HG03571 (cell line): ENCODE results near the gene PRDM16.

Source experiments
- ATAC-seq: cut with Tn5 transposase; IDR thresholded peaks from one replicate; pipeline ENCODE4 v1.9.1; 2021; ENCODE audit not compliant: unreplicated experiment

The PRDM16 gene

GRCh38 chr1:3250624-3251023, 181.6 kb downstream of the PRDM16 start:
- no peak for ATAC-seq

- no peak for ATAC-seq
Observed at GRCh38 chr1:3251099-3251806, 182.2 kb downstream of the PRDM16 start.

- ATAC-seq = no peak
Observed at GRCh38 chr1:3251807-3252428, 182.9 kb downstream of the PRDM16 start.

- no peak for ATAC-seq
Observed at GRCh38 chr1:3255680-3256079, 186.7 kb downstream of the PRDM16 start.

- no peak for ATAC-seq
Observed at GRCh38 chr1:3257788-3258187, 188.8 kb downstream of the PRDM16 start.

DNA sequence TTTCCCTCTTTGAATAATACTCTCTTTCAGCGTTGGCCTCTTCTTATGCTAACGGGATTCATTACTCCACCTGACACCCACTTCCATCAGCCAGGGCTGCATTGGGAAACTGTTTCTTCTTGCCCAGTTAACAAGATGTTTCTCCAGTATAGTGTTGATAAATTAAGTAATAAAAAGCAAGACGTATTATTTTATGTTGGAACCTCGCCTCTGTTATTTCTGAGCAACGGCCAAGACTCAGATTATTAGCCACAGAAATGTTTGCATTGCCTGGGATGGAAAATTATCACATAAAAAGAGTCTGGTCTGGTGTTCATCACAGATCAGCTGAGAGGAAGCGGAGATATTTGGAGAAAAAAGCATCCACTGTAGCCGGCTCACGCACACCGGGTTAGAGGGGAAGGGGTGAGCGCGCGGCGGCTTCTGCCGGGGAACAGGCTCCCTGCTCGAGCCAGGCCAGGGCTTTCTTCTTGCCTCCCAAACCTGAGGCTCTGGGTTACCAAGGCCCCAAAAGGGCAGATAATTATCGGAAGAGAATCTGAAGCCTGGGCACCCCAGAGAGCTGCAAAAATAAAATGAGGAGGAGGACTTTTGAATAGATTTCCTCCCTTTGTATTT, 189.5 kb downstream of the PRDM16 start:
- ATAC-seq = no peak

DNA sequence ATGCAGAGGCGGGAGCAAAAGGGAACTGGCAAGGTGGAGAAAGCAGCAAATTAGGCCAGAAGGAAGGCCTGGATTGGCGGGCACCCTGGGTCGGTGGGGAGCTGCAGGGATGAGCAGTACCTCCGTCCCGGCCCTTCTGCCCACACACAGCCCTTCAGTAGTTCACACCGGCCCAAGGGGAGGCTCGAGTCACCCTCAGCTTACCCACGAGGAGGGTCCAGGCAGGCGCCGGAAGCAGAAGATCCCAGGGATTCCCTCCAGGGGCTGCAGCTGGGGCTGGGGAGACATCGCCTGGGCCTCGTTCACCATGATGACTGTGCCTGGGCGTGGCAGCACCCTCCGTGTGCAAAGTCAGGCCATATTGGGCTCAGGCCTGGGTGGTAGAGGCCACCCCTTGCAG, 190.0 kb downstream of the PRDM16 start:
- no peak for ATAC-seq

- no peak for ATAC-seq
Observed at GRCh38 chr1:3261007-3261968, 192.3 kb downstream of the PRDM16 start.

GRCh38 chr1:3261969-3262579, 193.1 kb downstream of the PRDM16 start:
- ATAC-seq = no peak

DNA sequence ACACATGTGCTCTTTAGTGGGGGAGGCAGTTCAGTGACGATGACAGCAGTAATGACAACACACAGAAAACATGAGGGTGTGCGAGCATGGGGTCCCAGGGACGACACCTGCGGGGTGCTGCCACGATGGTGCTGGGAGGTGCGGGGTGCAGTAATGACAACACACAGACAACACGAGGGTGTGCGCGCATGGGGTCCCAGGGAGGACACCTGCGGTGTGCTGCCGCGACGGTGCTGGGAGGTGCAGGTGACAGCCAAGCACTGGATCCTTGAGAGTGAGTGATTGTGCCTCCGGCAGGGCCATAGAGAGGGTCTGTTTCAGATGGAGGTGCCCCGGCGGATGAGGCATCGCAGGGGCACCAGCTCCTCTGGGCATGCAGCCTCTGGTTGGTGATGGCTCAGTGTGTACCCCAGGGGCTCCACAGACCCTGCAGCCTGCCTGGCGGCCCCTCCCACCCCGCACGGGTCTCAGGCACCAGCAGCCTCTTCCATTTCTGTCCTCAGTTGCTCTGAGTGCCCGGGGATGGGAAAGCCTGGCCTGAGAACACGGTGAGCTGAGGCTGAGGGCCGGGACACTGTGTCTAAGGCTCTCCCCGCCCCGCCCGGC, 193.8 kb downstream of the PRDM16 start:
- ATAC-seq = no peak

DNA sequence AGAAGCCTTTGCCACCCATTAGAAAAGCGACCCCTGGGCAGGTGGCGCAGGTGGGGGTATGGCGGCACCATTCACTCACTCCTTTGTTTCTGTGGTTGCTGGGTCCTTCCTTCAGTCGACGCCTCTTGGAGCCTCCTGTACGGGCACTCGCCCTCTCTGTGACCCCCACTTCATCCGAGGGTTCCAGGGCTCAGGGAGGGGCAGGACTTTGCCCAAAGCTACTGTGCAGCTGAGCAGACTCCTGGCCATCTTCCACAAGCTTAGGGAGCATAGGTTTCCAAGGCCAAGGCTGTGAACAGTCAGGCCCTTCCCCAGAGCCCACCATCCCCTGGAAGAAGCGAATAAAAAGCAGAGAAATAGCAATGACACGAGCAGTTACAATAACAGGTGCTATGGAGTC, 194.8 kb downstream of the PRDM16 start:
- no peak for ATAC-seq

- no peak for ATAC-seq
Observed at GRCh38 chr1:3264456-3264855, 195.5 kb downstream of the PRDM16 start.

DNA sequence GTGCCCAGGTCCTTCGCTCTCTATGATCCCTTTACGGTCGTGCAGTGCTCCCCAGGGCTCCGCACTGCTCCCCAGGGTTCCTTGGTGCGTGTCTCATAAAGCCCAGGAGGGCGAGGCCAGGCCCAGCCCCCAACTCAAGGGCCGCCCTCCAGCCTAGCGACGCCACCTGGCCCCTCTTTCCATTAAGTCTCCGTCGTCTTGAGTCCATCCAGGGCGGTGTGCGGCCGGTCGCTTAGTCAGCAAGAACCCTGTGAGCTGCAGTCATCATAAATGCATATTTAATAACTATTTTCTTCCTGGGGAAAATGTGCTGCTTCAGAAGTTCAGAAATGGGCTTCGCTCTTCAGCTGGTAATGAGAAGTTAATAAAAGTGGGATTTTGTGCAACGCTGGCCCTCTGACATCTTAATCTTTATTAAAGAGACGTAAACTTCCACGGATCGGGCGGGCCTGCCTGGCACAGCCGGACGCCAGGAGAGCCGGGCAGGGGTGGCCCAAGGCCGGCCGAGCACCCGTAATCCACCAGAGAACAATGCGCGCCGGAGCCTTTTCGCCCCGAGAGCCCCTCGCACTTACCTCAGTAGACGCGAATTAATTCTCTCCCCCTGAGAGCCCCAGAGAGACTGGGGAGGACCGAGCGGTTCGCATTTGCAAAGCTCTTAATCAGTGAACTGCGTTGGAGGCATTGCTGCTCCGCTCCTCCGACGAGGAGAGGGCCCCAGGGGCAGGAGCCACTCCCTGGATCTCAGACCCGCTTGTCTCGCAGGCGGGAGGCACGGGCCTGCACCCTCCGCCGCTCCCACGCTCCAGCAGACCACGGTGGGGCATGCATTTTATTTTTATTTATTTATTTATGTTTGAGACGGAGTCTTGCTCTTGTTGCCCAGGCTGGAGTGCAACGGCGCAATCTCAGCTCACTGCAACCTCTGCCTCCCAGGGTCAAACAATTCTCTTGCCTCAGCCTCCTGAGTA, 197.1 kb downstream of the PRDM16 start:
- ATAC-seq = no peak

GRCh38 chr1:3266870-3267549, 198.0 kb downstream of the PRDM16 start:
- ATAC-seq = no peak

DNA sequence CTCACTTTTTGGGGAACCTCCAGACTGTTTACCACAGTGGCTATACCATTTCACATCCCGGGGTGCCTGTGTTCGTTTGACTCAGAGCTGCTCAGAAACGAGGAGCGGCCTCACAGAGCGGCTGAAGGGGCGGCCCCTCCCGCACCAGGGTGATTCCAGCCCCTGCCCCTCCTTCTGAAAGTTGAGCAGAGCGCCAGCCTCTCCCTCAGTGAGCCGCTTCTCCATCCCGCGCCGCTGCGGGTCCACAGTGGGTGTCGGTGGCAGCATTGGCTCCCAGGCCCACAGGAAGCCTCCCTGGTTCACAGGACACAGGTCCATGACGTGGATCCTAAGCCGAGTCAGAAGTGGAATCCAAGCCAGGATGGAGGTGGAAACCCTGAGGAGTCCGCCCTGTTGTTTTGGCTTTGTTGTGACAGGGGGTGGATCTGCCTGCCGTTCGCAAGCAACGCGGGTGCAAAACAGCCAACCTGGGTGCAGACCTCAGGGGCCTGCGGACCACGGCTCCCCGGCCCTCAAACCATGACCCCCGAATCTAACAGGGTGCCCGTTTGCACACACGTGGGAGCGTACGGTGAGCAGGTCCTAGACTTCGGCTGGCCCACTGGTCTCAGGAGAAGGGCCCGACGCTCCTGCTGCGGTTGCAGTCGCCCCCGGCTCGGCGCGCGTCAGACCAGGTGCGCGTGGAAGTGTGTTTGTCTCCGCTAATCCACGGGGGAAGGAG, 198.7 kb downstream of the PRDM16 start:
- ATAC-seq = no peak

GRCh38 chr1:3268281-3268680, 199.3 kb downstream of the PRDM16 start:
- no peak for ATAC-seq

DNA sequence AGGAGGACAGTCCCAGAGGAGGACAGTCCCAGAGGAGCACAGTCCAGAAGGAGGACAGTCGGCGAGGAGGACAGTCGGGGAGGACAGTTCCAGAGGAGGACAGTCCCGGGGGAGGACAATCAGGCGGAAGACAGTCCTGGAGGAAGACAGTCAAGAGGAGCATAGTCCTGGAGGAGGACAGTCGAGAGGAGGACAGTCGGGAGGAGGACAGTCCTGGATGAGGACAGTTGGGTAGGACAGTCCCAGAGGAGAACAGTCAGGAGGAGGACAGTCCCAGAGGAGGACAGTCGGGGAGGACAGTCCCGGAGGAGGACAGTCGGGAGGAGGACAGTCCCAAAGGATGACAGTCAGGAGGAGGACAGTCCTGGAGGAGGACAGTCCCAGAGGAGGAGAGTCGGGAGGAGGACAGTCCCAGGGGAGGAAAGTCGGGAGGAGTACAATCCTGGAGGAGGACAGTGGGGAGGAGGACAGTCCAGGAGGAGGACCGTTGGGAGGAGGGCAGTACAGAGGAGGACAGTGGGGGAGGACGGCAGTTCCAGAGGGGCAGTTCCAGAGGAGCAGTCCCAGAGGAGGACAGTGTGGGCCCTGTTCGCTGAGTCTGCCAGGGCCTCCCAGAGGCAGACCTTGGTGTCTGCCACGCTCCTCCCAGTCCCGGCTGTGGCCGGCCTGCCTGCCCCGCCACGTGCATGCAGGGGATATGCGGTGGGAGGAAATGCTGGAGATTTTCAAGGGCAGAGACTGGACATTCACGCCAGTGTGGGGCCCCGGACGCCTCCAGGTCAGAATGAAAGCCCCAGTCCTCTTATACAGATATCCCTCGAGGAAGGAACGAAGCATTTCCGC, 201.6 kb downstream of the PRDM16 start:
- no peak for ATAC-seq
